ENCODE measurements around the gene NUP58.
A peak's percentile ranks its signal among the peaks of the same experiment; 100 is the strongest.

Gene NUP58

GRCh38 chr13:25377244-25377962 is 76.0 kb downstream of the NUP58 start:
- no peaks in the 10 kb centered on the region for H3K9me3 Mint-ChIP-seq
- no peak overlapping the region for H3K27ac Mint-ChIP-seq
- peaks cover 53% of the 10 kb centered on the region for H3K4me1 Mint-ChIP-seq
- no peak for TF ChIP-seq CTCF (IDR thresholded peaks at IDR 0.05; ENCODE audit: unreplicated experiment in 3 of 3)
- H3K4me3 Mint-ChIP-seq: no peak overlapping the region
- no peaks in the 10 kb centered on the region for H3K36me3 Mint-ChIP-seq (ENCODE audit: low read depth)
- peaks cover 41% of the 10 kb centered on the region for H3K27me3 Mint-ChIP-seq (ENCODE audit: low read depth)

- peak overlapping the region in 2 of 3 experiments; percentile 52 to 80 for H3K27ac Mint-ChIP-seq
- H3K4me1 Mint-ChIP-seq: peaks cover 43% of the 10 kb centered on the region
- no peak for TF ChIP-seq CTCF (IDR thresholded peaks at IDR 0.05; ENCODE audit: unreplicated experiment in 3 of 3)
- no peaks in the 10 kb centered on the region for H3K36me3 Mint-ChIP-seq (ENCODE audit: low read depth)
- no peaks in the 10 kb centered on the region for H3K9me3 Mint-ChIP-seq
- peaks cover 30% of the 10 kb centered on the region for H3K27me3 Mint-ChIP-seq (ENCODE audit: low read depth)
- no peak overlapping the region for H3K4me3 Mint-ChIP-seq
These were observed 77.1 kb downstream of the NUP58 start for GRCh38 chr13:25378528-25378927.

DNA sequence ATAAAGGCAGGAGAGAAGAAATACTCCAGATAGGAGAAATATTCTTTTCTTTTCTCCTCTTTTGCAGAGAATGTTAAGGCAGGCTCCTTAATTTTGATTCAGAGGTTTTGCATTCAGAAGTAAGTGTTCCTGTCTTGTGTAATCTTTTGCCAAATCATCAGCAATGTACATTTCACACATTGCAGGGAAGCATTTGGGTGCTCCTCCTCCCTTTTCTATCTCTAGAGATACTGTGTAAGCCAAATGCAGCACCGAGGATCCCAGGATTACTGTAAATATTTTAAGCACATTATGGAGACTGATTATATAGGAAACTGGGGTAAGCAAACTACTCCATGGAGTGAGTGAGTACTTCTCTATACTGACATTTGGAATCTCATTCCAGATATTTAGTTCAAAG is 77.6 kb downstream of the NUP58 start:
- H3K4me3 Mint-ChIP-seq: no peak overlapping the region
- peaks cover 38% of the 10 kb centered on the region for H3K4me1 Mint-ChIP-seq
- H3K9me3 Mint-ChIP-seq: no peaks in the 10 kb centered on the region
- TF ChIP-seq CTCF (IDR thresholded peaks at IDR 0.05; ENCODE audit: unreplicated experiment in 3 of 3): no peak
- peaks cover 25% of the 10 kb centered on the region for H3K27me3 Mint-ChIP-seq (ENCODE audit: low read depth)
- peak overlapping the region in 2 of 3 experiments; percentile 46 to 83 for H3K27ac Mint-ChIP-seq
- no peaks in the 10 kb centered on the region for H3K36me3 Mint-ChIP-seq (ENCODE audit: low read depth)

GRCh38 chr13:25380082-25380481 is 78.7 kb downstream of the NUP58 start:
- H3K27me3 Mint-ChIP-seq (ENCODE audit: low read depth): peaks cover 15% of the 10 kb centered on the region
- peaks cover 28% of the 10 kb centered on the region for H3K4me1 Mint-ChIP-seq
- no peaks in the 10 kb centered on the region for H3K9me3 Mint-ChIP-seq
- peak overlapping the region in 1 of 3 experiments; percentile 83 for H3K27ac Mint-ChIP-seq
- H3K36me3 Mint-ChIP-seq (ENCODE audit: low read depth): no peaks in the 10 kb centered on the region
- no peak overlapping the region for H3K4me3 Mint-ChIP-seq
- no peak for TF ChIP-seq CTCF (IDR thresholded peaks at IDR 0.05; ENCODE audit: unreplicated experiment in 3 of 3)

GRCh38 chr13:25380741-25381324 is 79.4 kb downstream of the NUP58 start:
- H3K9me3 Mint-ChIP-seq: no peaks in the 10 kb centered on the region
- peaks cover 25% of the 10 kb centered on the region for H3K4me1 Mint-ChIP-seq
- H3K27ac Mint-ChIP-seq: peak overlapping the region in 2 of 3 experiments; percentile 6 to 13
- no peak for TF ChIP-seq CTCF (IDR thresholded peaks at IDR 0.05; ENCODE audit: unreplicated experiment in 3 of 3)
- H3K36me3 Mint-ChIP-seq (ENCODE audit: low read depth): no peaks in the 10 kb centered on the region
- peaks cover 7% of the 10 kb centered on the region for H3K27me3 Mint-ChIP-seq (ENCODE audit: low read depth)
- no peak overlapping the region for H3K4me3 Mint-ChIP-seq

Measured in nephron (organoid).